B cell (primary cell): ENCODE data around the gene MSL3.

ENCODE experiments used
- EZH2 ChIP-seq: IDR thresholded peaks from 2 replicates; pipeline ENCODE4 v1.6.1; 2012; ENCODE audit warnings: borderline replicate concordance, low read depth, mild to moderate bottlenecking, moderate library complexity, low read length; ENCODE audit not compliant: insufficient read depth, poor library complexity, severe bottlenecking
- TF ChIP-seq, protein P1 (sequence below): fragments of 200-600 bp; IDR thresholded peaks from one replicate; pipeline ENCODE4 v1.8.0; 2022; ENCODE audit warnings: antibody characterized with exemption, mild to moderate bottlenecking

DNA sequence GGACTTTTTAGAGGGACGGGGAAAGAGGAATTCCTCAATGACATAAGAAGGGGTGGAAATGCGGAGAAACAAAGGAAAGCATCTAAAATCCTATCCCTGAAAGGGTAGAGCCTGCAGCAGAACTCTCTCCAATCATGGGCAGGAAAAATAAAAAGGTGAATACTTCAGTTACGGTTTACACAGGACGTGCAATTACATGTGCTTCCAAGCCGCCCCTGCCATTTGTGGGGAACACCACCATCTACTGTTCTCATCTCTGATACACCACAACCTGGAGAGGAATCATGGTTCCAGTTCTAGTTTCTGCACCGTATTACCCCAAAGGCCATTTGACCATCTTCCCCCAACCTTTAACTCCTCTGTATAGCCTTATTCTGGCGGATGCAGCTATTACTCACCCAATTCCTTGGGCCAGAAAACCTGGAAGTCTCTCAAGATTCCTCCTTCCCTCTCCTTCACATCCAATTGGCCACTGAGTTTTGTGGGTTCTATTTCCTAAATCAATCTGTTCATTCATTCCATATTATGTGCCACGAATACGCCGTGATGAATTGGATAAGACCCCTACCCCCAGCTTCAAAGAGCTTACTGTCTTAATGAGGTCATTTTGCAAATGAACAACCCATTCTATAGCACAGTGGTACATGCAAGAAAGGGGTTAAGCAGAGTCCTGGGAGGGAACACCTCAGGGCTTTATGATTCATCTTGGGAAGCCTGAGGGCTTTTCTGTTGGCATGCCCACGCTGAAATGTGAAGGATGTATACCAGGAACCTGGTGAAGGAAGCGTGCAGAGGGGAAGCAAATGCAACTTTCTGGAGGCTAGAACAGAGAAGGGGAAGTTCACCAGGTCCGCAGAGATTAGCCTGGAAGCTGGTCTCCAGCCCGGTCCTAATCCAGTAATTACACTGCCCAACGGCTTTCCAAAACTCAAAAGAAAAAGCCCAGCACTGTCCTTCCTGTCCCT, 1.4 kb upstream of the MSL3 start:
- TF ChIP-seq, protein P1, sequence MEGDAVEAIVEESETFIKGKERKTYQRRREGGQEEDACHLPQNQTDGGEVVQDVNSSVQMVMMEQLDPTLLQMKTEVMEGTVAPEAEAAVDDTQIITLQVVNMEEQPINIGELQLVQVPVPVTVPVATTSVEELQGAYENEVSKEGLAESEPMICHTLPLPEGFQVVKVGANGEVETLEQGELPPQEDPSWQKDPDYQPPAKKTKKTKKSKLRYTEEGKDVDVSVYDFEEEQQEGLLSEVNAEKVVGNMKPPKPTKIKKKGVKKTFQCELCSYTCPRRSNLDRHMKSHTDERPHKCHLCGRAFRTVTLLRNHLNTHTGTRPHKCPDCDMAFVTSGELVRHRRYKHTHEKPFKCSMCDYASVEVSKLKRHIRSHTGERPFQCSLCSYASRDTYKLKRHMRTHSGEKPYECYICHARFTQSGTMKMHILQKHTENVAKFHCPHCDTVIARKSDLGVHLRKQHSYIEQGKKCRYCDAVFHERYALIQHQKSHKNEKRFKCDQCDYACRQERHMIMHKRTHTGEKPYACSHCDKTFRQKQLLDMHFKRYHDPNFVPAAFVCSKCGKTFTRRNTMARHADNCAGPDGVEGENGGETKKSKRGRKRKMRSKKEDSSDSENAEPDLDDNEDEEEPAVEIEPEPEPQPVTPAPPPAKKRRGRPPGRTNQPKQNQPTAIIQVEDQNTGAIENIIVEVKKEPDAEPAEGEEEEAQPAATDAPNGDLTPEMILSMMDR: no peak
- no peak for TF ChIP-seq EZH2
